ENCODE results near the gene CADPS. TPM values are rescaled to one million over a fixed set of nuclear protein-coding genes. Genes with fewer than 3 reads are reported as not detected.
"Not testable (repeated sequence)": the region's sequence is repeated elsewhere in the genome, so short reads cannot be mapped to it uniquely, and the experiment has no call there.

CADPS gene
- total RNA-seq, 4 donors from 2014 or later = 0.09 to 4.4 (median 1.6) TPM; not detected in 1

GRCh38 chr3:62586356-62586755 lies 288.9 kb downstream of the CADPS start:
- DNase-seq (ENCODE audit: low spot score) (no peak), ATAC-seq (ENCODE audit: low FRiP score) (no peak)
- TF ChIP-seq CTCF (IDR thresholded peaks at IDR 0.05) = no peak

GRCh38 chr3:62585861-62586260 lies 289.4 kb downstream of the CADPS start:
- no peak for ATAC-seq (ENCODE audit: low FRiP score)
- no peak for DNase-seq (ENCODE audit: low spot score)
- TF ChIP-seq CTCF (IDR thresholded peaks at IDR 0.05) = no peak

DNA sequence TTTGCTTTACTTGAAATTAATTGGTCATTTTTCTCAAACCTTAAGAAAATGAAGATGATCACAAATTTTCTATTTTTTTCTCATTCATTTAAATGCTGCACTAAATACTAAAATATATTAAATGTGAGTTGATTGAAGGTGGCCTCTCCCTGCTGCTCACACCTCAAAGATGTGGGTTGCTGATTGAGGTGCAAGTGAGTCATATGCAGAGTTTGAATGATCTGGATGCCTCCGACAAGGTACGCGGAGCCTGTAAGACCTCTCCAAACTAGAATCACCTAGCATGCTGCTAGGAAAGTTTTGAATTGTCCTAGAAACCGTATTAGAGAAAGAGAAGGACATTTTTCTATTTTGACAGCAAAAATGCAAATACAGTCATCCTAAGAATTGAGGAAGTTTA lies 290.6 kb downstream of the CADPS start:
- ATAC-seq (ENCODE audit: low FRiP score) (no peak), DNase-seq (ENCODE audit: low spot score) (no peak)
- no peak for TF ChIP-seq CTCF (IDR thresholded peaks at IDR 0.05)

- DNase-seq (ENCODE audit: low spot score) = no peak
Measured at GRCh38 chr3:62582495-62583172, 292.6 kb downstream of the CADPS start.

GRCh38 chr3:62580485-62580884 lies 294.7 kb downstream of the CADPS start:
- ATAC-seq (ENCODE audit: low FRiP score); DNase-seq (ENCODE audit: low spot score): not testable (repeated sequence)

More at GRCh38 chr3:62582495-62583172, 292.6 kb downstream of the CADPS start:
- no peak for TF ChIP-seq CTCF (IDR thresholded peaks at IDR 0.05)
- no peak for ATAC-seq (ENCODE audit: low FRiP score)

DNA sequence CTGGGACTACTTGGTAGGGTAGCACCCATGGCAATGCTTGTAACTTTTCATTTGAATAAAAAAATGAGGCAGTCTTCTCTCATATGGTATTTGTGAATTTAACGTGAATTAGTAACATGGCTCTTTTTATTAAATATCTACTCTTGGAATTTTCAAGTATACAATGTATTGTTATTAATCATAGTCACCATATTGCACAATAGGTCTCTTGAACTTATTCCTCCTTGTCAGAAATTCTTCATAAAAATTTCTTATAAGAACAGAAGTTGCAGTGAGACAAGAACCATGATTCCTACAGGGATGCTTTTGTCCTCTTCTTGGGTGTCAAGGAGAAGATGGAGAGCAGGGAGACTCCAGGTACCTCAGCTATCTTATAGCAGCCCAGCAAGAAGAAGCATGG lies 298.1 kb downstream of the CADPS start:
- DNase-seq (ENCODE audit: low spot score) (no peak), ATAC-seq (ENCODE audit: low FRiP score) (no peak)
- no peak for TF ChIP-seq CTCF (IDR thresholded peaks at IDR 0.05)

DNA sequence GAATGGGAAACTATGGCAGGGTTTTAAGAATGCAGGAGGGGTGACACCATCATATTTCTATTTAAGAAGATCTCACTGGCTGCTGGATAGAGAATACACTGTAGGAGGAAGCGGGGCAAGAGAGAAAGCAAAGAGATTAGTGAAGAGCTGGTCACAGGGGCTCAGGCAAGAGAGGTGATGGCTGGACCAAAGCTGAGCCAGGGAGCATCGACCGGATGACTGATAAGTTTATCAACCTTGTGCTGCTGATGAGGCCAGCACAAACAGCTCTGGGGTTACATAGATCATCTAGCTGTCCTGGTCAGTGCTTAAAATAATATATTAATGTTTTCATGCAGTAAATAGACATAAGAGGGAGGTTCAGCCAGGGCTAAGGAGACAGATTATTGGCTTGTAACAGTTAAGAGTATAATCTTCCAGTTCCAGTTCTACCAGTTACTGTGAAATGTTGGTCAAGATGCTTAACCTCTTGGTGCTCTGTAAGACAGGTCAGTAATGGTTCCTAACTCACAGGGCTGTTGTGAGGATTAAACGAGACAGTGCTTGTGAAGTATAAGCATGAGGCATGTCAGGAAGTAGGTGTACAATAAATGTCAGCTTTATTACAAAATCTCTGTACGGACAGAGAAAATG lies 300.8 kb downstream of the CADPS start:
- no peak for TF ChIP-seq CTCF (IDR thresholded peaks at IDR 0.05)
- DNase-seq (ENCODE audit: low spot score) (no peak), ATAC-seq (ENCODE audit: low FRiP score) (no peak)

Measured in omental fat pad (tissue), 4 donors.